HUES6 (cell line): Measurements from ENCODE around the gene CCDC93.

Experiments
- H3K27ac ChIP-seq: 2 replicates; pipeline ENCODE4 v1.7.0; 2013; ENCODE audit warnings: low read depth, mild to moderate bottlenecking, low read length, inconsistent platforms
- H3K27me3 ChIP-seq: 2 replicates; pipeline ENCODE4 v1.6.1; 2013; ENCODE audit warnings: low read length; ENCODE audit not compliant: control insufficient read depth, insufficient read depth
- H3K36me3 ChIP-seq: 2 replicates; pipeline ENCODE4 v1.6.1; 2013; ENCODE audit warnings: low read length; ENCODE audit not compliant: control insufficient read depth, insufficient read depth
- H3K4me1 ChIP-seq: 2 replicates; pipeline ENCODE4 v1.6.1; 2013; ENCODE audit warnings: low read length; ENCODE audit not compliant: control insufficient read depth, insufficient read depth
- H3K4me3 ChIP-seq: 2 replicates; pipeline ENCODE4 v1.5.1; 2013; ENCODE audit warnings: low read depth, low read length
- H3K9ac ChIP-seq: one replicate; pipeline ENCODE4 v1.6.1; 2013; ENCODE audit warnings: mild to moderate bottlenecking, low read length
- H3K9me3 ChIP-seq: 2 replicates; pipeline ENCODE4 v1.6.1; 2013; ENCODE audit warnings: low read depth, low read length; ENCODE audit not compliant: control insufficient read depth, insufficient read depth

The CCDC93 gene

GRCh38 chr2:117987121-117987520 is 26.7 kb downstream of the CCDC93 start:
- Histone ChIP-seq H3K36me3 (peaks cover 17% of the 10 kb centered on the region), H3K27me3 (no peaks in the 10 kb centered on the region)

DNA sequence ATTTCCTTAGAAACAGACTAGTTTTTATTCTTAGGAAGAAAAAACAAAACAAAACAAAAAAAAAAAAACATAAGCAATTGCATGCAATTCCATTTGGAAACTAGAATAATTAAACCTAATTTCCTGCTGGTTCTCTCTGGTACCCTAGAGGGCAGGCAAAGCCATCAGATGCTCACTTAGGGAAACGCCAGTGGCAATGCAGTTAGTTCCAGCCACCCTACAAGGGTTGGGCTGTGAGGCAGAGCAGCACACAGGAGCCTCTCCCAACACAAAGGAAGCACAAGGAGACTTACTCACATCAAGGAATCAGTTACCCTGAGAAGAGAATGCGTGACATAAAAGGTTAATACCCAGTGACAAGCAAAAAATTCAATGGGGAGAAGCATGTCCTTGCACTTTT is 28.8 kb downstream of the CCDC93 start:
- H3K27me3 ChIP-seq, result no peaks in the 10 kb centered on the region
- no peaks in the 10 kb centered on the region for H3K9me3 ChIP-seq
- no peak overlapping the region for H3K27ac ChIP-seq
- H3K4me1 ChIP-seq, result no peaks in the 10 kb centered on the region
- H3K4me3 ChIP-seq, result no peak overlapping the region
- H3K36me3 ChIP-seq, result peaks cover 15% of the 10 kb centered on the region
- no peak overlapping the region for H3K9ac ChIP-seq

More at GRCh38 chr2:117987121-117987520, 26.7 kb downstream of the CCDC93 start:
- no peaks in the 10 kb centered on the region for H3K9me3 ChIP-seq
- H3K9ac ChIP-seq, result no peak overlapping the region
- H3K4me1 ChIP-seq, result no peaks in the 10 kb centered on the region
- H3K4me3 ChIP-seq, result no peak overlapping the region
- no peak overlapping the region for H3K27ac ChIP-seq

- no peak overlapping the region for H3K27ac ChIP-seq
- H3K36me3 ChIP-seq, result peaks cover 8% of the 10 kb centered on the region
- no peak overlapping the region for H3K9ac ChIP-seq
Measured at GRCh38 chr2:117984208-117984607, 29.7 kb downstream of the CCDC93 start.

DNA sequence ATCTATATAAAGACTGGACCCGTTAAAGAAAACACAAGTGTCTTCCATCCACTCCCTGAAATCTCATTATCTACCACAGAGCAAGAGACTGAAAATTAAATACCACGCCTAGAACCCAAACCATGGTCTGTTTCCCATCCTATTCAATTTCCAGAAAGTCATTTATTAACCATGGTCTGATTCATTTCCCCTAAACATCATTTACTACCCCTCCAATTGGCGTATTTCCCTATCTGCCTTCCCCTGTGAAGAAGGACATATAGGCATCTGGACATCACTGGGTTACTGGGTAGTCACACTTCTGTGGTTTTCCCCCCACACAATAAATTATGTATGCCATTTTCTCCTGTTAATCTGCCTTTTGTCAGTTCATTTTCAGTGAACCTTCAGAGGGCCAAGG is 30.8 kb downstream of the CCDC93 start:
- Histone ChIP-seq H3K4me1 (no peaks in the 10 kb centered on the region), H3K9ac (no peak overlapping the region), H3K36me3 (peaks cover 8% of the 10 kb centered on the region), H3K4me3 (no peak overlapping the region), H3K27ac (no peak overlapping the region), H3K27me3 (no peaks in the 10 kb centered on the region), H3K9me3 (no peaks in the 10 kb centered on the region)

More at GRCh38 chr2:117984208-117984607, 29.7 kb downstream of the CCDC93 start:
- Histone ChIP-seq H3K4me1 (no peaks in the 10 kb centered on the region), H3K27me3 (no peaks in the 10 kb centered on the region), H3K9me3 (no peaks in the 10 kb centered on the region), H3K4me3 (no peak overlapping the region)

DNA sequence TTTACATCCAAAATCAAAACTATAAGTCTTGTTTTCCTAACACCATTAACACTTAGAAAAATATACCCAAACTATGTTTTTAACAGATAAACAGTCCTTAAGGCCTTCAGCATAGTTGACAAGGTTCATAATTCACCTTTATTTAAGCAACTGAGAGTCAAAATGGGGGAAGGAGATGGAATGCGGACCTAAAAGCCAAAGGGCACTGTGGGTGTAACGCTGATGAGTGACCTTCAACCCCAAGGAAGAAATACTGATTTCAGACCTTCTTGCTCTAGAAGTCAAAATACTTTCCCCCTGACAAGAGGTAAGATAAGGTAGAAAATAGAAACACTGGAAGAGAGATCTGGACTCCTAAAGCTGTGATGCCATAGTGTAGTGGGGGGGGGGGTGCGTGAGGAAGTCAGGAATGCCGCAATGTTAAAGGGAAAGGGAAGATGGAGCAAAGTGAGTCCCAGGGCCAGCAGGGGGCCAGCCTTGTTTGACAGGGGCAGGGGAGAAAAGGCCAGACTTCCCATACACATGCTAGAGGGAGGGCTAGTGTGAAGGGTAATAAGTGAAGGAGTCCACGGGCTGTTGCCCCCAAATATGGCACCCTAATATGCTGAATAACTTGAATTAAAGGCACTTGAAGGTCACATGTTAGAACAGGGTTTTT is 31.4 kb downstream of the CCDC93 start:
- no peaks in the 10 kb centered on the region for H3K9me3 ChIP-seq
- H3K4me3 ChIP-seq, result no peak overlapping the region
- no peaks in the 10 kb centered on the region for H3K4me1 ChIP-seq
- no peak overlapping the region for H3K27ac ChIP-seq
- no peak overlapping the region for H3K9ac ChIP-seq
- H3K36me3 ChIP-seq, result peaks cover 12% of the 10 kb centered on the region
- H3K27me3 ChIP-seq, result no peaks in the 10 kb centered on the region

DNA sequence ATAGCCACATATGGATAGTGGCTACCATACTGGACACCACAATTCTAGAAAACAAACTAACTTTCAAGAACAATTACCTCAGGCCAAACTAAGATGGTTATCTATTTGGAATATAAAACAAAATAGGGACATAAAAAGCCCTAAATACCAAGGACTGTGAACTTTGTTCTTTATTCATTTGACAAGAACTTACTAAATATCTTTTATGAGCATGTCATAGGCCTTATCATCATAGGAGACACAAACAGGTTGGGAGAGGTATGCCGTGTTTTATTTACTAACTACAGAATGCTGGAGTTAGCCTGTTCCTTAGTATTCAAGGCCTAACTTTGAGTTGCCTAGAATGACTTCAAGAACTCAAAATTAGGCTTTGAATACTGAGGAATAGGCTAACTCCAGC is 32.1 kb downstream of the CCDC93 start:
- H3K27me3 ChIP-seq, result no peaks in the 10 kb centered on the region
- H3K4me1 ChIP-seq, result no peaks in the 10 kb centered on the region
- peaks cover 12% of the 10 kb centered on the region for H3K36me3 ChIP-seq
- no peak overlapping the region for H3K9ac ChIP-seq
- no peaks in the 10 kb centered on the region for H3K9me3 ChIP-seq
- no peak overlapping the region for H3K4me3 ChIP-seq
- H3K27ac ChIP-seq, result no peak overlapping the region

- no peaks in the 10 kb centered on the region for H3K27me3 ChIP-seq
- no peaks in the 10 kb centered on the region for H3K9me3 ChIP-seq
- no peaks in the 10 kb centered on the region for H3K4me1 ChIP-seq
- H3K27ac ChIP-seq, result no peak overlapping the region
- no peak overlapping the region for H3K9ac ChIP-seq
- peaks cover 13% of the 10 kb centered on the region for H3K36me3 ChIP-seq
- H3K4me3 ChIP-seq, result no peak overlapping the region
Measured at GRCh38 chr2:117980783-117981676, 32.8 kb downstream of the CCDC93 start.

- no peaks in the 10 kb centered on the region for H3K27me3 ChIP-seq
- H3K4me1 ChIP-seq, result no peaks in the 10 kb centered on the region
- no peak overlapping the region for H3K4me3 ChIP-seq
- no peaks in the 10 kb centered on the region for H3K9me3 ChIP-seq
- no peak overlapping the region for H3K27ac ChIP-seq
- peaks cover 22% of the 10 kb centered on the region for H3K36me3 ChIP-seq
- no peak overlapping the region for H3K9ac ChIP-seq
Measured at GRCh38 chr2:117979911-117980701, 33.8 kb downstream of the CCDC93 start.

DNA sequence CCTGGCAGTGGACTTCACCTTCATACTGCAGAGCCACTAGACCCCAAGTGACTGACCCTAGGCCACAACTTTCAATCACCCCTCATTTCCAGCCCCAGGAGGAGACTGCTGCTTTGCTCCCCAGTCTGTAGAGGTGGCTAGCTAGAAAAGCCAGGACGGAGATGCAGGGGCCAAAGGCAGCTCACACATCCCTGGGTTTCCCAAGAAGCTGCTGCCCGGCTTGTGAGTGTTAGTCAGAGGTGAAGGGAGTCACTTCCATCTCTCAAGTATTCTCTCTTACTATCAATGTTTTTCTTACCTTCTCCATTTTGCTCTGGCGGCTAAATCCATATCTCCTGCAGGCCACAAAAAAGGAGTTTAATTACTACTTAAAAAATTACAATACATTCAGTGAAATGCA is 36.2 kb downstream of the CCDC93 start:
- Histone ChIP-seq H3K4me1 (no peaks in the 10 kb centered on the region), H3K9me3 (no peaks in the 10 kb centered on the region), H3K27me3 (no peaks in the 10 kb centered on the region), H3K36me3 (peaks cover 37% of the 10 kb centered on the region), H3K27ac (no peak overlapping the region), H3K4me3 (no peak overlapping the region), H3K9ac (no peak overlapping the region)

- H3K27ac ChIP-seq, result no peak overlapping the region
- no peaks in the 10 kb centered on the region for H3K4me1 ChIP-seq
- H3K36me3 ChIP-seq, result peaks cover 47% of the 10 kb centered on the region
- H3K27me3 ChIP-seq, result no peaks in the 10 kb centered on the region
- no peak overlapping the region for H3K4me3 ChIP-seq
- no peaks in the 10 kb centered on the region for H3K9me3 ChIP-seq
- H3K9ac ChIP-seq, result no peak overlapping the region
Measured at GRCh38 chr2:117976581-117976980, 37.3 kb downstream of the CCDC93 start.
